ENCODE results near the gene ADCY5. TPM values are rescaled to one million over a fixed set of nuclear protein-coding genes. Genes with fewer than 3 reads are reported as not detected.

ADCY5 gene
- total RNA-seq, 1 experiment from 2014 or later: 0.82 TPM

DNA sequence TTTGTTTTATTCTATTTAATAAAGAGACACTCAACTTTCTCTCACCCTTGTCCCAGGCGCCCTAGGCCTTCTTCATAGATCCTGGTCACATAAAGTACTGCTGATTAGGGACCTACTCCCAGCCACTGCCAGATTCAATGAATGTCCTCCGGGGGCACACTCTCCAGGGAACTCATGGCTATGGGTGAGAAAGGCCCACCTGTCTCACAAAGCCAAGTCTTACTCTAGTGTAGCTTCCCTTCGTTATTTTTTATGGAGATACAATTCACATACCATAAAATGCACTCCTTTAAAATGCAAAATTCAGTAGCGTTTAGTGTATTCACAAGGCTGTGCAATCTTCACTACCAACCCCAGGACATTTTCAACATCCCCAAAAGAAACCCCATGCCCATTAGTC is 87.8 kb downstream of the ADCY5 start:
- no peaks in the 10 kb centered on the region for H3K4me1 ChIP-seq (replicated peaks)
- H3K4me3 ChIP-seq: no peak overlapping the region
- H3K27me3 ChIP-seq (replicated peaks): peaks cover 8% of the 10 kb centered on the region; the same call in 1 of the 2 replicates
- no peaks in the 10 kb centered on the region for H3K9me3 ChIP-seq (replicated peaks)
- no peaks in the 10 kb centered on the region for H3K36me3 ChIP-seq
- H3K27ac ChIP-seq: no peak overlapping the region
- DNase-seq (ENCODE audit: low read depth in 1 of 2, low spot score in 2 of 2): no peak

DNA sequence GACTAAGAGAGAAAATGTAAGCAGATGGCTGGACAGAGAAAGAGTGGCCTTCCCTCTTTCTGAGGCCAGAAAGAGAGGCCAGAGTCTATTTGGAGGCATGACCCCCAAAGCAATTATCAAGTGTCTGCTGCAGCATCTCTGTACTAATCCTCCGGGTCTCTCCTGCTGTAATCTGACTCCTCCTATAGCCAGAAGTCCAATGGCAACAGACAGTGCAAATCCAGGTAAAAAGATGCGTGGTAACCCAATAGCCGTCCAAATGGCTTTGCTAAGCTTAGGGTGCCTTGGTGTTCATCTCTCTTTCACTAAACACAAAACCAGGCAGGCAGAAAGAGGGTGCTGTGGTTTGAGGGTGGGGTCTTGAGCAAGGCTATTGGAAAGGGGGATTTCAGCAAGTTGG is 91.6 kb downstream of the ADCY5 start:
- H3K4me1 ChIP-seq (replicated peaks): no peaks in the 10 kb centered on the region
- no peak overlapping the region for H3K4me3 ChIP-seq
- H3K27me3 ChIP-seq (replicated peaks): peaks cover 9% of the 10 kb centered on the region
- no peak for DNase-seq (ENCODE audit: low read depth in 1 of 2, low spot score in 2 of 2)
- H3K36me3 ChIP-seq: no peaks in the 10 kb centered on the region
- H3K9me3 ChIP-seq (replicated peaks): no peaks in the 10 kb centered on the region
- no peak overlapping the region for H3K27ac ChIP-seq

DNA sequence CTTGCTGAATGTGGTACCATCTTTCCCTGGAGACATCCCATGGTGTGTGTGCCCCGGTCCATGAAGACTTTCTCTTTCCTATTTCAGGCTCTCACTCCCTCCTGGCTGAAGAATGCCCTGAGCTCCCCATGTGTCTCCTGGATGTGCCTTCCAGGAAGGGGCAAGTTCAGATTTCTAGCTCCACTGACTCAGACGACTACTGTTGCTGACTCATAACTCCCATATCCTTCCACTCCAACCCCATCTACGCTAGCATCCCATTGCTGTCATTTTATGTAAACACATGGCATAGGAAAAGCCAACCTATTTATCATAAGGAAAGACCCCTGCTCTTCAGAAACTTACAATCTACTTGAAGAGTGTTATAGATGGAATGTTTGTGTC is 95.0 kb downstream of the ADCY5 start:
- H3K4me3 ChIP-seq: no peak overlapping the region
- H3K27me3 ChIP-seq (replicated peaks): peaks cover 3% of the 10 kb centered on the region
- no peak overlapping the region for H3K27ac ChIP-seq
- no peaks in the 10 kb centered on the region for H3K36me3 ChIP-seq
- no peak for DNase-seq (ENCODE audit: low read depth in 1 of 2, low spot score in 2 of 2)
- H3K9me3 ChIP-seq (replicated peaks): no peaks in the 10 kb centered on the region
- H3K4me1 ChIP-seq (replicated peaks): no peaks in the 10 kb centered on the region

DNA sequence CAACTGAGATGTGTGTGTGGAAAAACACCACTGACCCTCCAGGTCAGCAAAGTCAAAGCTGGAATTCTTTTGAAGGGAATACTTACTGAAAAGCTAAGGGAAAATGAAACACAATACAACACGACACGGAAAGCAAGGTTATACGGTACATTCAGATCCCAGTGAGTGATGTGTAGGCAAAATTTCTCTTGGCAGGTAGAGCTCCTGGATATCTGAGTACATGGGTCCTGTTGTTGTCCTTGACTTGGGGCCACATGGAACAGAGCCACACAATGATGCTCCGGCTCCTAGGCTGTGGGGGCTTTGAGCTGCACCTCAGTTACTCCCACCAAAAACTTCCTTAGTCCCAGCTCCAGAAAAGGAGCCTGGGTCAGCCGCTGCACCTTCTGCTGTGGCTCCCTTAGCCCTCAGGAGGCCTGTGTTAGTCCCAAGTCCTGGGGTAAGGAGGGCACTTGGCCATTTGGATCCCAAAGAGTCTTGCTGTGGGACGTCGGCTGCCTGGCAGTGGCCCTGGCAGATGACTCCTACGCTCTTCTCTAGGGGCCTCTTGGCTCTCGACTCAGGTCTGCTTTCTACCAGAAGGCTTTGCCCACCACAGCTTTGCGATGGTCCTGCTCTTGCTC is 95.6 kb downstream of the ADCY5 start:
- H3K4me1 ChIP-seq (replicated peaks): no peaks in the 10 kb centered on the region
- H3K27me3 ChIP-seq (replicated peaks): peaks cover 3% of the 10 kb centered on the region
- no peaks in the 10 kb centered on the region for H3K9me3 ChIP-seq (replicated peaks)
- H3K36me3 ChIP-seq: no peaks in the 10 kb centered on the region
- H3K27ac ChIP-seq: no peak overlapping the region
- no peak overlapping the region for H3K4me3 ChIP-seq
- no peak for DNase-seq (ENCODE audit: low read depth in 1 of 2, low spot score in 2 of 2)

DNA sequence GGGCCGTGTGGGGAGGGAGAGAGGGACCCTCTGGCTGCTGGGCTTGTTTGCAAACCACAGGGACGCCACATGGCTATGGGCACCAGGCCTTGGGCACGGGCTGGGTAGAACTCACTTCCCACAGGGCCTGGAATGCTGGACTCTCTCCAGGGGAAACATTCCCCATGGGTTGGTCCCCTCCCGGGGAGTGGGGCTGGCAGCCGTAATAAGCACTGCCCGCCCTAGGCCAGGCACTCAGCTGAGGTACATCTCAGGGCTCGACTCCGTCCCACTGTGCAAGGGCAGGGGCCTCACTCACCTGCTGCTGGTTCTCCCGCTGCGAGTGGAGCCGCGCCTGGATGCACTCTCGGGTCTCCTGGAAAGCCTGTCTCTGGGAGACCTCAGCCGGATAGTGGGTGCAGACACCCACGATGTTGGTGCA is 96.7 kb downstream of the ADCY5 start:
- no peak for DNase-seq (ENCODE audit: low read depth in 1 of 2, low spot score in 2 of 2)
- Histone ChIP-seq H3K4me3 (no peak overlapping the region), H3K27ac (no peak overlapping the region), H3K36me3 (no peaks in the 10 kb centered on the region), H3K4me1 (replicated peaks) (no peaks in the 10 kb centered on the region), H3K9me3 (replicated peaks) (no peaks in the 10 kb centered on the region), H3K27me3 (replicated peaks) (peaks cover 3% of the 10 kb centered on the region)

DNA sequence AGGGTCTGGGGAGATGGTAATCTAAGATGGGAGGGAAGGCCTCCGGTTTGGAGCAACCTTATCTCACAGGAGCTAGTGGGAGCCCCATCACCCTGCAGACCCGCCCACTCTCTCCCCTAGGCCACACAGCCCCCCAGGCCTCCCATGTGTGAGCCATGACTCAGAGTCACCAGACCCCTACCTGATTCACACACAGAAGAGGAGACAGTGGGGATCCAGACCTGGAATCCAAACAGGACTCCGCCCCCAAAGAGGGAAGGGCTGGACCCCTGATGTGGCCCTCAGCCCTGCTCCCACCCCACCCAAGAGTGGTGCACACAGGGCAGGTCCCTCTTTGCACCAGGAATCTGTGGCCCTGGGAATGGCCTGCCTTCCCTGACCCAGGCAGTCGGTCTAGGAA is 97.4 kb downstream of the ADCY5 start:
- peaks cover 3% of the 10 kb centered on the region for H3K27me3 ChIP-seq (replicated peaks)
- no peaks in the 10 kb centered on the region for H3K4me1 ChIP-seq (replicated peaks)
- H3K4me3 ChIP-seq: no peak overlapping the region
- no peaks in the 10 kb centered on the region for H3K36me3 ChIP-seq
- DNase-seq (ENCODE audit: low read depth in 1 of 2, low spot score in 2 of 2): no peak
- H3K9me3 ChIP-seq (replicated peaks): no peaks in the 10 kb centered on the region
- no peak overlapping the region for H3K27ac ChIP-seq

DNA sequence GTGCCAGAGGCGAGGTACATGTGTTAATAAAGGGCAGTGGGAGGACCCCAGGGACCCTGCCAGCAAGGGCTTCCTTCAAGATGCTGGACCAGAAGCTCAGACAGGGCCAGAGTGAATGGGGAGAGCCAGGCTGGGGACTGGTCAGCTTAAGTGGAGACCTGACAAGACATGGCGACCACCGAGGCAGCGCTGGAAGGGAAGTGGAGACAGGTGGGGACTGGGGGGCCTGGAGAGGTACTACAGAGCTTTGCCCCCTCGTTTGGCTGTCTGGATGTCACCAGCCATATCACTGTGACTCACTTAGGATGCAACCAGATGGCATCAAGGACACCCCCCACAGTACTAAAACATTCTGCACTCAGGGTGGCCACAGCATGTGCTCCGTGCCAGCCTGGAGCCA is 97.9 kb downstream of the ADCY5 start:
- no peaks in the 10 kb centered on the region for H3K36me3 ChIP-seq
- H3K27me3 ChIP-seq (replicated peaks): peaks cover 3% of the 10 kb centered on the region
- H3K9me3 ChIP-seq (replicated peaks): no peaks in the 10 kb centered on the region
- no peaks in the 10 kb centered on the region for H3K4me1 ChIP-seq (replicated peaks)
- H3K4me3 ChIP-seq: no peak overlapping the region
- DNase-seq (ENCODE audit: low read depth in 1 of 2, low spot score in 2 of 2): no peak
- no peak overlapping the region for H3K27ac ChIP-seq

DNA sequence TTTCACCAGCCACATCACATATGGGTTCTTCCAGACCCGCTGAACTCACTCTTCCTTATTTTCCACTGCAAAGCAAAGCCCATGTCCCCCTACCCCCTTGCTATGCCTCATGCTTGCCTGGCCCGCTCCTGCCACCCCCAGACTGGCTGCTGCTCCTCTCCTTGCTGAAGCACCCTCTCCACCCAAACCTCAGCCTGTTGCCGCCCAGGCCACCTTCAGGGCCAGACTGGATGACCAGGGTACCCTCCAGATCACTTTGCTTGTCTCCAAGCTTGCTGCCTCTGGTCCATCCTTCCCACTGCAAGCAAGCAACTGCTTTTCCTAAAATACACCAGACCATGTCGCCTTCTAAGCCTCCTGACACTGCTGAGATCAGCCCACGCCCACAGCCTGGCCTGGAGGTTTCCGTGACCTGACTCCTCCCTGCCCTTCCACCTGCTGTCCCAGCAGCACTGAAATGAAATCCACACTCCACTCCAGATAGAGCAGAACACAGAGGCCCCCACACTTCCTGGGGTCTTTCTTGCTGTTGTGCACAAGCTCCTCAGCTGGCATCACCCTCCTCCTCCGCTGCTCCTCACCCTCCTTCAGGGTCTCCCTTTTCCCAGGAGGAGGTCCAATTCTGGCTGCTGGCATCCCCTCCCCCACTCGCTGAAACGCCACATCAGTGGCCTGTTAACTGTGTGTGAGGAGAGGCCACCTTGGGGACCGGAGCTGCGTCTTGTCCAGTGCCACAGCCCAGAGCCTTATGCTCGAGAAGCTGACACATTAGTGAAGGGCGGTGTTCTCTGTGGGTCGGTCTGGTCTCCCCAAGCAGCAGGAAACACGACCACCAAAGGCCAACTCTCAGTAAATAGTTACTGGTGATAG is 99.1 kb downstream of the ADCY5 start:
- Histone ChIP-seq H3K4me3 (no peak overlapping the region), H3K27ac (no peak overlapping the region), H3K4me1 (replicated peaks) (no peaks in the 10 kb centered on the region), H3K27me3 (replicated peaks) (peaks cover 3% of the 10 kb centered on the region; the same call in 1 of the 2 replicates), H3K9me3 (replicated peaks) (no peaks in the 10 kb centered on the region), H3K36me3 (no peaks in the 10 kb centered on the region)
- DNase-seq (ENCODE audit: low read depth in 1 of 2, low spot score in 2 of 2): no peak

DNA sequence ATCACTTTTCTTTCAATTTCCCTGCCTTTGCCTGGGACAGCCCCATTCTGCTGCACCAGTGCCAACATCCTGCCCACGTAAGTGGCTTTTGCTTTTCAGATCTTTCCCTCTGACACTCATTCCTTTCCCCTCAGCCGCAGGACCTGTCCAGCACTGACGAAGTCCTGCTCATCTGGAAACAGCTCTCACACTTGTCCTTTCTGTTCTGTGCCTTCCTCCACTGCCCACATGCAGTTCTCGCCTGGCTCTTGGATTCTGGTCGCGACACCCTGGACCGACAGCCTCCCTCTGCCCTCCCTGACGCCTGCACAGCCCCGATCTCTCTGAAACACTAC is 99.7 kb downstream of the ADCY5 start:
- no peaks in the 10 kb centered on the region for H3K9me3 ChIP-seq (replicated peaks)
- H3K36me3 ChIP-seq: no peaks in the 10 kb centered on the region
- no peak for DNase-seq (ENCODE audit: low read depth in 1 of 2, low spot score in 2 of 2)
- peaks cover 3% of the 10 kb centered on the region; the same call in 1 of the 2 replicates for H3K27me3 ChIP-seq (replicated peaks)
- H3K4me3 ChIP-seq: no peak overlapping the region
- peaks cover 4% of the 10 kb centered on the region for H3K4me1 ChIP-seq (replicated peaks)
- H3K27ac ChIP-seq: no peak overlapping the region

DNA sequence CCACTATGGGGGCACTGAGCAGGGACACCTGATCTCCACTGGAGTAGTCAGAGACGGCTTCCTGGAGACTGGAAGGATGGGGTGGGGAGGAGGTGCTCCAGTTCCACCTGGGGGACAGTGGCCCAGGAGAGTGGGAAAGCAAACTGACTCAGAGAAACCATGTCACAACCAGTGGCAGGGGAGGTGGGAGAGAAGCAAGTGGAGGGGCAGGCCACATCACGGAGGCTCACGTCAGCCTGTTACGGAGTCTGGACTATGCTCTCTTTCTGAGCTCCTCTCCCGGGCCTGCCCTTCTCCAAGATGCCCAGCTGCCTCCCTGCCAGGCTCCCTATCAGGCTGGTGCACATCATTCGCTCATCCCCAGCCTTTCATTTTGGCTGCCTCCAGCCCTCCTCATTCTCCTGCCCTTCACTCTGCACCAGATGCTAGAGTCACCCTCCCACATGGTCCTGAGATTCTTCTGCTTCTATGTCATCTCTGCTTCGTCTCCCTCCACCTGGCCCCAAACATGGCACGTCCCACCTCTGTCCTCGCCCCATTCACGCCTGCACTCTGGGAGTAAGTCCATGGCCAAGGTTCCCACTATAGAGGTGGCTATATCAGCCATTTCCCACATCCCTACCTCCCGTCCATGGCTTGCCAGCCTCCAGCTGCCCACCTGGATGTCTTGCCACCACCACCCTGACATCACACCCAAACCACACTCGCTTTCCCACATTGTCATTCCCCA is 100.3 kb downstream of the ADCY5 start:
- H3K9me3 ChIP-seq (replicated peaks): no peaks in the 10 kb centered on the region
- H3K36me3 ChIP-seq: no peaks in the 10 kb centered on the region
- no peak for DNase-seq (ENCODE audit: low read depth in 1 of 2, low spot score in 2 of 2)
- peaks cover 9% of the 10 kb centered on the region for H3K4me1 ChIP-seq (replicated peaks)
- H3K4me3 ChIP-seq: no peak overlapping the region
- no peak overlapping the region for H3K27ac ChIP-seq
- H3K27me3 ChIP-seq (replicated peaks): peaks cover 3% of the 10 kb centered on the region; the same call in 1 of the 2 replicates

DNA sequence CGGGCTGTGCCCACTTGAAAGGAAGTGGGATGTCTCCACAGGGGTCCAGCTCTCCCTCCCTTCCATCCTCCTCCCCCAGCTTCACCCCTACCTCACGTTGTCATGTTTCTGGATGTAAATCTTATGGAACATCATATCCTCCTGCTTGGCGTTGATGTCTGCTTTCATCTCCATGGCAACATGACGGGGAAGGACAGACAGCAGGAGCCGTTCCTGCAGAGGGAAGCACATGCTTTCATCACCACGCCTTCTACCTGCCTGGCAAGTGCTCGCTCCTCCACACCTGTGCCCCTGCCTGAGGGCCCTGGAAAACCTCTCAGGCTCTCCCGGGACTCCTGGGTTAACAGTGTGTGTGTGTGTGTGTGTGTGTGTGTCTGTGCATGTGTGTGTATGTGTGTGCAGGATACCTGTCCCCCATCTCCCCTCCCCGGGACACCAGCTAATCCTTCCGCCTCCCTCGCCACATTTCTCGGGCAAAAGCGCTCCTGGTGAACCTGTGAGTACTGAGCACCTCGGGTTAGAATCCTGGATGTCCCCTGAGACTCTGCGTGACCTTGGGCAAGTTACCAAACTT is 101.1 kb downstream of the ADCY5 start:
- Histone ChIP-seq H3K27ac (no peak overlapping the region), H3K9me3 (replicated peaks) (no peaks in the 10 kb centered on the region), H3K36me3 (no peaks in the 10 kb centered on the region), H3K27me3 (replicated peaks) (peaks cover 3% of the 10 kb centered on the region; the same call in 1 of the 2 replicates), H3K4me3 (no peak overlapping the region), H3K4me1 (replicated peaks) (peaks cover 10% of the 10 kb centered on the region)
- no peak for DNase-seq (ENCODE audit: low read depth in 1 of 2, low spot score in 2 of 2)

DNA sequence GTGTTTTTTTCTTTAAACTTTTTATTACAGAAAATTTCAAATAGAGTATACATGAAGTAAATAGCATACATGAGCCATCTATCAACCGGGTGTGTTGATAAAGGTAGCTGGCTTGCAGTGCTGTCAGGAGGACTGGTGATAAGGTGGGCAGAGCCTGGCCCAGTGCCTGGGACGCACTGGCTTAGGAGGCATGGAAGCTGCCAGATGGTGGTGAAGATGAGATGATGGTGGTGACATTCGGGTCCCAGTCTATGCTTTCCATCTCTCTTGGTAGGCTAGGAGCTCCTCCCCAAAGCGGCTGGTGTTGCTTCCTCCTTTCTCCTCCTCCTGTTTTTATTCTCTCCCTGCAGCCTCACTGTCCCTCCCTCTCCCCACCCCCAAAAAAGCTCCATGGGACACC is 101.7 kb downstream of the ADCY5 start:
- Histone ChIP-seq H3K27me3 (replicated peaks) (peaks cover 2% of the 10 kb centered on the region; the same call in 1 of the 2 replicates), H3K27ac (no peak overlapping the region), H3K36me3 (no peaks in the 10 kb centered on the region), H3K9me3 (replicated peaks) (no peaks in the 10 kb centered on the region), H3K4me3 (no peak overlapping the region), H3K4me1 (replicated peaks) (peaks cover 10% of the 10 kb centered on the region)
- no peak for DNase-seq (ENCODE audit: low read depth in 1 of 2, low spot score in 2 of 2)

DNA sequence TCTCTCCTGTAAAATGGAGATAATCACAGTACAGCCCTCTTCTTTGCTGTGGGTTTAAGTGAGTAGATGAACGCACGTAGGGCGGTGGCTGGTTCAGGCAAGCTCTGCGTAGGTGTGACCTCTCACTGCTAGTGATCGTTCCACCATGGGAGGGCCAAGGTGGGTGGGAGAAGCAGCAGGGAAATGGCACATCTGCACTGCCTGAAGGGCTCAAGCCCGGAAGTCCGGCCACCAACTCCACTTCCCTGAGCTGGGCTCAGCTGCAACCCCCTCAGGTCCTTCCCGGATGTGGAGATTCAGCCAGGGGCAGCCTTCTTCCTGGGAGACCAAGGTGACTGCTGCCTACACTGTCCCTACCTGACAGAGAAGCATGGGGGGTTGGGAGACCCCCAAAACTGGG is 102.9 kb downstream of the ADCY5 start:
- Histone ChIP-seq H3K4me3 (no peak overlapping the region), H3K36me3 (no peaks in the 10 kb centered on the region), H3K4me1 (replicated peaks) (peaks cover 10% of the 10 kb centered on the region), H3K27me3 (replicated peaks) (no peaks in the 10 kb centered on the region; the same call in 1 of the 2 replicates), H3K27ac (no peak overlapping the region), H3K9me3 (replicated peaks) (no peaks in the 10 kb centered on the region)
- DNase-seq (ENCODE audit: low read depth in 1 of 2, low spot score in 2 of 2): no peak

Data from SJSA1 (cell line).